Anterior cingulate cortex (tissue), 58 donors: ENCODE results near the gene DOK1.
A peak's percentile ranks its signal among the peaks of the same experiment; 100 is the strongest.

Source experiments
- DNase-seq, 58 donors: peaks; one replicate each; lab custom pipeline; 2025; lab: John Stamatoyannopoulos, UW

Gene DOK1

GRCh38 chr2:74564222-74564621 lies 9.7 kb downstream of the DOK1 start:
- no peak for DNase-seq

GRCh38 chr2:74566076-74566753 lies 11.7 kb downstream of the DOK1 start:
- DNase-seq, result no peak

- DNase-seq, result no peak
These were observed 12.2 kb downstream of the DOK1 start for GRCh38 chr2:74566754-74567085.

GRCh38 chr2:74567881-74568280 lies 13.4 kb downstream of the DOK1 start:
- no peak for DNase-seq

GRCh38 chr2:74569686-74570085 lies 15.2 kb downstream of the DOK1 start:
- no peak for DNase-seq

GRCh38 chr2:74571058-74571457 lies 16.5 kb downstream of the DOK1 start:
- DNase-seq, result no peak

GRCh38 chr2:74572178-74572925 lies 17.8 kb downstream of the DOK1 start:
- DNase-seq, result no peak

GRCh38 chr2:74573747-74574562 lies 19.4 kb downstream of the DOK1 start:
- DNase-seq, result peak in 1 of 58 donors; percentile 30

GRCh38 chr2:74575320-74575719 lies 20.8 kb downstream of the DOK1 start:
- no peak for DNase-seq

- DNase-seq, result no peak
These were observed 21.8 kb downstream of the DOK1 start for GRCh38 chr2:74576211-74576862.

- peak in 9 of 58 donors; percentile 9 to 63 (median 26) for DNase-seq
These were observed 22.3 kb downstream of the DOK1 start for GRCh38 chr2:74576863-74577229.

GRCh38 chr2:74577448-74577847 lies 22.9 kb downstream of the DOK1 start:
- no peak for DNase-seq

- no peak for DNase-seq
These were observed 23.9 kb downstream of the DOK1 start for GRCh38 chr2:74578408-74578807.

GRCh38 chr2:74581463-74581862 lies 26.9 kb downstream of the DOK1 start:
- DNase-seq, result no peak

- DNase-seq, result no peak
These were observed 27.7 kb downstream of the DOK1 start for GRCh38 chr2:74582184-74582583.

- no peak for DNase-seq
These were observed 29.0 kb downstream of the DOK1 start for GRCh38 chr2:74583504-74583903.

GRCh38 chr2:74584088-74584645 lies 29.6 kb downstream of the DOK1 start:
- no peak for DNase-seq

- DNase-seq, result peak in 5 of 58 donors; percentile 2 to 27 (median 8)
These were observed 31.1 kb downstream of the DOK1 start for GRCh38 chr2:74585406-74586185.

- DNase-seq, result peak in 37 of 58 donors; percentile 3 to 54 (median 26)
These were observed 33.3 kb downstream of the DOK1 start for GRCh38 chr2:74587664-74588277.
